Measurements from ENCODE around the gene PPID. TPM values are rescaled to one million over a fixed set of nuclear protein-coding genes. Genes with fewer than 3 reads are reported as not detected.
A peak's percentile ranks its signal among the peaks of the same experiment; 100 is the strongest.
"Not testable (repeated sequence)": the region's sequence is repeated elsewhere in the genome, so short reads cannot be mapped to it uniquely, and the experiment has no call there.

The PPID gene
- total RNA-seq, 1 donor from 2014 or later = 39.2 TPM

GRCh38 chr4:158714937-158715336 is 8.3 kb downstream of the PPID start:
- peaks cover 3% of the 10 kb centered on the region for H3K4me1 ChIP-seq
- no peak overlapping the region for H3K4me3 ChIP-seq
- H3K27ac ChIP-seq (replicated peaks) = no peak overlapping the region
- no peak for DNase-seq
- H3K9me3 ChIP-seq (replicated peaks) = no peaks in the 10 kb centered on the region
- no peaks in the 10 kb centered on the region for H3K27me3 ChIP-seq (ENCODE audit: low read depth)
- intact Hi-C loops (cut with micrococcal nuclease) = no loop called here
- TF ChIP-seq CTCF (IDR thresholded peaks at IDR 0.05; ENCODE audit: borderline replicate concordance) = no peak
- peaks cover 99% of the 10 kb centered on the region for H3K36me3 ChIP-seq

DNA sequence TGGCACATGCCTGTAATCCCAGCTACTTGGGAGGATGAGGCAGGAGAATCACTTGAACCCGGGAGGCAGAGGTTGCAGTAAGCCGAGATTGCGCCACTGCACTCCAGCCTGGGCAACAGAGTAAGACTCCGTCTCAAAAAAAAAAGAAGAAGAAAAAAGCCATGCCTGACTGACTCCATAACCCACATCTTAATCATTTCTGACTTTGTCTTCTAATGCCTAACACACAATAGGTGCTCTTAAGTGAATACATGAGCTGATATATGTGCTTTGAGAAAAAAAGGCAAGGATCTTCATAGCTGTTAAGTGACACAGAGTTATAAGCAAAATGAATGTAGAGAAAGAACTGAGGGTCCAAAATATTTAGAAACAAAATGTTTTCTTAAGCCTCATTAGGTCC is 10.6 kb downstream of the PPID start:
- peaks cover 98% of the 10 kb centered on the region for H3K36me3 ChIP-seq
- intact Hi-C loops (cut with micrococcal nuclease); H3K27ac ChIP-seq (replicated peaks): not testable (repeated sequence)

GRCh38 chr4:158710814-158711213 is 12.4 kb downstream of the PPID start:
- intact Hi-C loops (cut with micrococcal nuclease) = no loop called here
- Histone ChIP-seq H3K9me3 (replicated peaks) (no peaks in the 10 kb centered on the region), H3K4me1 (no peaks in the 10 kb centered on the region), H3K27ac (replicated peaks) (no peak overlapping the region), H3K27me3 (ENCODE audit: low read depth) (no peaks in the 10 kb centered on the region), H3K36me3 (peaks cover 98% of the 10 kb centered on the region), H3K4me3 (no peak overlapping the region)
- no peak for DNase-seq
- peak; percentile 29 for TF ChIP-seq CTCF (IDR thresholded peaks at IDR 0.05; ENCODE audit: borderline replicate concordance)

More for the DNA sequence above, 10.6 kb downstream of the PPID start:
- H3K4me1 ChIP-seq; DNase-seq; H3K27me3 ChIP-seq (ENCODE audit: low read depth); H3K9me3 ChIP-seq (replicated peaks); H3K4me3 ChIP-seq: not testable (repeated sequence)

DNA sequence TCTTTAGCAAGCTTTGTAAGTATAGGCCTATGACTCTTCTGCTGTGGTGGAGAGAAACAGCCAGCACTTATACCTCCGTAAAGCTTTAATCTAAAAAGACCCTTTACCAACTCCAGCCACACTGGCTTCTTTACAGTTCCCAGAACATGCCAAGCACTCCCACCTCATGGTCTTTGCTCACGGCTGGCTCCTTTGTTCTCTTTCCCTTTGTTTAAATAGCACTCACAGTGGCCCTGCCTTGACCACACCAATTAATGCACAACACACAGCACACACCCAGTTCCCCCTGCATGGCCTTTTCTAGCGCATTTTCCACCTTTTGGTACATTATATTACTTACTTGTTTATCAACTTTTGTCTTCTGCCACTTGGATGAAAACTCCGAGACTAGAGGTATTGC is 18.9 kb downstream of the PPID start:
- Histone ChIP-seq H3K27ac (replicated peaks) (no peak overlapping the region), H3K27me3 (ENCODE audit: low read depth) (no peaks in the 10 kb centered on the region), H3K4me3 (no peak overlapping the region), H3K36me3 (peaks cover 89% of the 10 kb centered on the region), H3K9me3 (replicated peaks) (no peaks in the 10 kb centered on the region), H3K4me1 (no peaks in the 10 kb centered on the region)
- DNase-seq = no peak
- intact Hi-C loops (cut with micrococcal nuclease) = no loop called here
- no peak for TF ChIP-seq CTCF (IDR thresholded peaks at IDR 0.05; ENCODE audit: borderline replicate concordance)

GRCh38 chr4:158688813-158689212 is 34.4 kb downstream of the PPID start:
- peaks cover 78% of the 10 kb centered on the region for H3K36me3 ChIP-seq
- H3K27me3 ChIP-seq (ENCODE audit: low read depth) = no peaks in the 10 kb centered on the region
- intact Hi-C loops (cut with micrococcal nuclease) = no loop called here

GRCh38 chr4:158682066-158682465 is 41.1 kb downstream of the PPID start:
- Histone ChIP-seq H3K36me3 (peaks cover 59% of the 10 kb centered on the region), H3K4me3 (no peak overlapping the region), H3K27me3 (ENCODE audit: low read depth) (no peaks in the 10 kb centered on the region), H3K4me1 (peaks cover 22% of the 10 kb centered on the region), H3K9me3 (replicated peaks) (no peaks in the 10 kb centered on the region), H3K27ac (replicated peaks) (no peak overlapping the region)
- DNase-seq = no peak
- intact Hi-C loops (cut with micrococcal nuclease) = no loop called here
- TF ChIP-seq CTCF (IDR thresholded peaks at IDR 0.05; ENCODE audit: borderline replicate concordance) = no peak

More at GRCh38 chr4:158688813-158689212, 34.4 kb downstream of the PPID start:
- Histone ChIP-seq H3K27ac (replicated peaks) (no peak overlapping the region), H3K4me1 (no peaks in the 10 kb centered on the region), H3K9me3 (replicated peaks) (no peaks in the 10 kb centered on the region), H3K4me3 (no peak overlapping the region)
- no peak for DNase-seq
- no peak for TF ChIP-seq CTCF (IDR thresholded peaks at IDR 0.05; ENCODE audit: borderline replicate concordance)

All from left ventricle myocardium inferior (tissue), 1 donor.